Stimulated activated CD8-positive, alpha-beta memory T cell treated with anti-CD3 and anti-CD28 coated beads, Interleukin-15, amount 100 ng/mL, for 1 hour (primary cell): ENCODE results near the gene ZNF239.
"Not testable (repeated sequence)": the region's sequence is repeated elsewhere in the genome, so short reads cannot be mapped to it uniquely, and the experiment has no call there.

Experiments
- DNase-seq: peaks from one replicate; pipeline ENCODE4 v3.0.0-alpha.2; 2020; ENCODE audit warnings: low read depth

The ZNF239 gene

GRCh38 chr10:43576580-43576979 lies 2.2 kb upstream of the ZNF239 start:
- no peak for DNase-seq

- no peak for DNase-seq
Measured at GRCh38 chr10:43576062-43576461, 1.6 kb upstream of the ZNF239 start.

DNA sequence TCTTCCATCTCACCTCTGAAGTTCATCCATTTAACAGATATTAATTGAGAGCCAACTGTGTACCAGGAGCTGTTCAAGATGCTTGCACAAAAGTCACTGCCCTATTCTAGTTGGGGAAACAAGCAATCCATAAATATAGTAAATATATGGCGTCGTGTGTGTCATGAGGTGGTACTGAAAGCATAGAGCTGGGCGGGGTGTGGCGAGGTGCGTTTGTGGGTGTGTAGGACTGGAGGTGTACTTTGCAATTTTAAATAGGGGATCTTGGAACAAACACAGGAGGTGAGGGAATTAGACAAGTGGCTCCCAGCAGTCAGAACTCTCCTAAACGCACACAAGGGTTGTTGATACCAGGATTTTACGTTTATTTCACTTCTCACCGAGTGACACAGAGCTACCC lies 490 bp upstream of the ZNF239 start:
- no peak for DNase-seq

DNA sequence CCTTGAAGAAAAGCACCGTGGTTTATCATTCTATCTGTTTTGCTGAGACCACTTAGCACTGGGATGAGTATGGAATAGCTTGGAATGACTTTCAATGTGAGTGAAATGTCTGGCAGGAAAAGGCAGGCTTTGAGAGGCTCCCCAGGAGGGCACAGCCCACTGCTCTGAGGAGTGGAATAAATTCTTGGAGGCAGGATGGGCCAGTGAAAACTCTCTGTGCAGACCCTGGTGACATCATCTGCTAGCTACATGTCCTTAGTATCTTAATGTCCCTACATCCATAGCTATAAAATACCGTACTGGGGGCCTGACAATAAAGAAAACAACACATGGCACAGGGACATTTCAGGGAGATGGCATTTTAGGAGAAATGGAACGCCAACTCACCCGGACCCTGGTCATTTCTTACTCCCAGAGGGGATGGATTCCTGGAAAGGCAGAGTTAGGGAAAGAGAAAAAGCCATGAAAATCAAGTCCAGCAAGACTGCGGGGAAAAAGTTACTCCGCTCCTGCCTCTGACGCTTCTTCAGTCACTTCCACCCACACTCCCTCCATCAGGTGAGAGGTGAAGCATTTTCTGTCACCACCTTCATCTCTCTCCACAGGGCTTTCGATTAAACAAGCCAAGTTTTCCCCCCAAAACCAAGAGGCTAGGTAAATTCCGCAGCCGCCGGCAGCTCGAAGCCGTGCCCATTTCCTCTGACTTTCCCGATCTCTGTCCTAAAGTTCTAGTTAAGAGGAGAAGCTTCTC lies 991 bp downstream of the ZNF239 start:
- DNase-seq: no peak

- DNase-seq: no peak
Measured at GRCh38 chr10:43570971-43571370, 3.4 kb downstream of the ZNF239 start.

DNA sequence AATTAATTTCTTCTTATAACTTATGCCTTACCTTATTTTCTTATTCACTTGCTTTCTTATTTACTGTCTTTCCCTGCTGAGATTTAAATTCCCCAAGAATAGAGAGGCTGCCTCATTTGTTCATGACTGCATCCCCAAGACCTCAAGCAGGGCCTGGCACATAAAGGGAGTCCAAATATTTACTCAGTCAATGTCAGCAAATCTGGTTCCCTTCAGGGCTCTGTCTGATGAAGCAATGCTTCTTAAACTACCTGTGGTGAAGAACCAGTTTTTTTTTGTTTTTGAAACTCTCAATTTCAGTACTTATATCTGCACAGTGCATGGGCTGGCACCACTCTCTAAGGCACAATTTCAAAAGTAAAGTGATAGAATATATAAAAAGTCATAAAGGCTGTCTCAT lies 4.7 kb downstream of the ZNF239 start:
- DNase-seq: no peak

DNA sequence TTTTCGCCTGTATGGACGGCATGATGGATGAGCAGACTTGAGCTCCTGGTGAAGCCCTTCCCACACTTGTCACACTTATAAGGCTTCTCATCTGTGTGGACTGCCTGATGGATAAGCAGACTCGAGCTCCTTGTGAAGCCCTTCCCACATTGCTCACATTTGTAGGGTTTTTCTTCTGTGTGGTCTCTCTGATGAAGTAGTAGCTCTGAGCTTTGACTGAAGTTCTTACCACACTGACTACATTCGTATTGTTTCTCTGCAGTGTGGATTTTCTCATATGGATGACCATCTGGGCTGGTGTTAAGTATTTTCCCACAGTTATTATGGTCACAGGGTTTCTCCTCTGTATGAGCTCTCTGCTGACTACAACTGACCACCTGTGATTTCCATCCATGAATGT lies 17.2 kb downstream of the ZNF239 start:
- no peak for DNase-seq

- not testable (repeated sequence) for DNase-seq
Measured at GRCh38 chr10:43543746-43544145, 30.7 kb downstream of the ZNF239 start.

DNA sequence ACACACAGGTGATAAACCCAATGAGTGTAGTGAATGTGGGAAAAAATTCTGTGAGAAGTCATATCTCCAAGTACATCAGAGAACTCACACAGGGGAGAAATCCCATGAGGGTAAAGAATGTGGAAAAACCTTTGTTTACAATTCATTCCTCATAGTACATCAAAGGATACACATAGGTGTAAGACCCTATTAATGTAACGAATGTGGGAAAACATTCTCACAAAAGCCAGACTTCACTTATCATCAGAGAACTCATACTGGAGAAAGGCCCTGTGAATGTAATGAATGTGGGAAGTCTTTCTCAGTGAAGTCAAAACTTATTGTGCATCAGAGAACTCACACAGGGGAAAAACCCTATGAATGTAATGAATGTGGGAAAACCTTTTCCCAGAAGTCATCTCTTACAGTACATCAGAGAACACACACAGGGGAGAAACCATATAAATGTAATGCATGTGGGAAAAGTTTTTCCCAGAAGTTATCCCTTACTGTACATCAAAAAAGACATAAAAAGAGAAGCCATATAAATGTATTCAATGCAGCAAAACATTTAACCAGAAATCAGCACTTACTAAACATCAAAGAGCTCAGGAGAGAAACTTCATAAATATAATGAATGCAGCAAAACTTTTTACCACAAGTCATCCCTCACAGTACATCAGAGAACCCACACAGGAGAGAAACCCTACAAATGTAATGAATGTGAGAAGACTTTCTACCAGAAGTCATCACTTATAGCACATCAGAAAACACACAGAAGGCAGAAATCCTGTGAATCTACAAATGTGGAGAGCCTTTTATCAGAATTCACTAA lies 49.8 kb downstream of the ZNF239 start:
- no peak for DNase-seq
